Fibroblast of pulmonary artery (primary cell): ENCODE measurements around the gene SLC27A2.

Source experiments
- DNase-seq: peaks from one replicate; pipeline ENCODE4 v3.0.0-alpha.2; 2010; ENCODE audit warnings: low read depth
- H3K4me3 ChIP-seq: replicated peaks from 2 replicates; pipeline ENCODE4 v1.5.1; 2011; ENCODE audit warnings: low read depth, mild to moderate bottlenecking, control low read depth, low read length, moderate library complexity
- CTCF ChIP-seq: IDR thresholded peaks from 2 replicates; pipeline ENCODE4 v1.5.1; 2011; ENCODE audit warnings: mild to moderate bottlenecking, control low read depth, low read length, inconsistent platforms; ENCODE audit errors: missing control alignments

SLC27A2 gene

DNA sequence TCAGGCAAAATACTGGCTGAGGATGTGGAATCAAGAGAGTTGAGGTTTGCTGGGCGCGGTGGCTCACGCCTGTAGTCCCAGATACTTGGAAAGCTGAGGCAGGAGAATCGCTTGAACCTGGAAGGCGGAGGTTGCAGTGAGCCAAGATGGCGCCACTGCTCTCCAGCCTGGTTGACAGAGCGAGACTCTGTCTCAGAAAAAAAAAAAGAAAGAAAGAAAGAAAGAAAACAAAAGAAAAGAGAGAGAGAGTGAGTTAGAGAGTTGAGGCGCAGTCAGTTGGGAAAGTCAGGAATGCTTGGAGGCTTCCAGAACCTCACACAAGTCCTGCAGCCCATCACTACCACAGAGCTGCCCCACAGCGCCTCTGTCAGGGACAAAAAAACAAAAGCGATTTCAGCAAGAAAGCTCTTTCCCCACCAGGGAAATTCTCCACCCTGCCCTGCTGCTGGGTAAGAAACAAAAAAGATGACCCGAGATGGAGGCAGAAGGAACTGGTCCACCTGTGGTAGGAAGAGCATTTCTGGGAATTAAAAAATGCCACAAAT lies 69.7 kb downstream of the SLC27A2 start:
- DNase-seq, result no peak
- no peak for TF ChIP-seq CTCF
- no peak overlapping the region for H3K4me3 ChIP-seq

- TF ChIP-seq CTCF, result no peak
- DNase-seq, result no peak
- no peak overlapping the region for H3K4me3 ChIP-seq
These were observed 70.6 kb downstream of the SLC27A2 start for GRCh38 chr15:50252556-50252955.

GRCh38 chr15:50256188-50257041 lies 74.4 kb downstream of the SLC27A2 start:
- no peak for TF ChIP-seq CTCF
- H3K4me3 ChIP-seq, result no peak overlapping the region

DNA sequence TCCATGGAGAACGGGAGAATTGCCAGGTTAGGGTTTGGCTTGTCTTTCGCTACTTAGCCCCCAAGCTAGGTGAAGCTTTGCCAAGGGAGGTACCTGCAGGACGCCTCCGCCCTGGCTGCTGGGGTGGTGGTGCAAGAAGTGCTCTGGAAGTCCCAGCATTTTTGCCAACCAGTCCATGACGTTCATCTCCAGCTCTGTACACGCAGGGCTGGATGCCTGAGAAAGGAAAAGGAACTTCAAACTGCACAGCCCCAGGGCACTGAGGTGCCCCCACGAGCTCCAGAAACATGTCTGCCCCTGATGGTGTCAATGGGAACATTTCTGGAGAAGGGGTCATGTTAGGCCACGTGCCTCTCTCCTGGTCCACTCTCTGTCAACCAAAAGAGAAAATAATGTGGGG lies 75.3 kb downstream of the SLC27A2 start:
- no peak overlapping the region for H3K4me3 ChIP-seq
- no peak for DNase-seq

More at GRCh38 chr15:50256188-50257041, 74.4 kb downstream of the SLC27A2 start:
- DNase-seq, result peak; percentile 60

GRCh38 chr15:50257924-50258323 lies 75.9 kb downstream of the SLC27A2 start:
- peak; percentile 46 for DNase-seq
- no peak for TF ChIP-seq CTCF
- H3K4me3 ChIP-seq, result no peak overlapping the region

More for the DNA sequence above, 75.3 kb downstream of the SLC27A2 start:
- TF ChIP-seq CTCF, result no peak

DNA sequence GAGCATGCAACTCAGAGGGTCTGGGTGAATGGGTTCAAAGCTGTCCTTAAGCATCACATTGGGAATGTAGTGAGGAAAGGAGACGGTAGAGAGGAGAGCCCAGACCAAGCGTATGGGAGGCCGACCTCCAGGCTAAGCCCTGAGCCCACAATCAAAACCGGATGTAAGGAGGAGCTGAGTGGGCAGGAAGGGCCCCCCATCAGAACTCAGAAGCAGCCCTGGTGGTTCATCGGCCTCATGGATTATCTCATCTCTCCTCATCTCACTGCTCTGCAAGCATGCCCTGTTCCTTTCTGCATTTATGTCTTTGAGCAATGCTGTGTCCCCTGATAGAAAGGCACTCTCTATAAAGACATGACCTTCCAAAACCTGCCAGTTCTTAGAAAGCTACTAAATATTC lies 77.3 kb downstream of the SLC27A2 start:
- TF ChIP-seq CTCF, result no peak
- no peak overlapping the region for H3K4me3 ChIP-seq
- DNase-seq, result no peak

DNA sequence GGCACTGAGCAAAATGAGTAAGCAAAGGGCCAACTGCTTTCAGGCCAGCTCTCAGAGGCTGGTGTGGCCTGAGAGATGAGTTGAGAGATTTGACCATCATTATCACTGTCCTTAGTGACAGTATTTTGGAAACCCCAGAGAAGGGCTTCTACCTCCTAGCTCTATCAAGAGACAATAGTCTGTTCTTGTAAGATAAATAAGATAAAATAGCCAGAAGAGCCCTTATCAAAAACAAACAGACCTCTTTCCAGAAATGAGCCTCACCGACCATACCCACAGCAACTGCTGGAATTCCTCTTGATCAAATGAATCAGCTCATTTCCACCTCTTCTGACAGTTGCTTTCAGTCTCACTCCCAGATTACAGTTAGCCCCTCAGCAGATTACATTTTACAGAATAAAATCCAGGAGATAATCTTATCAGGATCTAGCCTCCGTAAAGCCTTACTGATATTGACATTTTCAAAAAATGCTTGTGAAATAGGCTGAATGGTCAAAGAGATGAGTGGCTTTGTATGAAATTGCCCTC lies 79.0 kb downstream of the SLC27A2 start:
- TF ChIP-seq CTCF, result no peak
- H3K4me3 ChIP-seq, result no peak overlapping the region
- DNase-seq, result no peak
